CD14-positive monocyte (primary cell): Measurements from ENCODE around the gene CARD8. TPM values are rescaled to one million over a fixed set of nuclear protein-coding genes. Genes with fewer than 3 reads are reported as not detected.

Source experiments
- DNase-seq, 3 donors: peaks; one replicate each; pipeline ENCODE4 v3.0.0-alpha.2; 2011 to 2022
- H2AFZ ChIP-seq: 2 replicates; pipeline ENCODE4 v1.6.0; 2012; ENCODE audit warnings: mild to moderate bottlenecking, low read depth, low read length, inconsistent platforms; ENCODE audit not compliant: insufficient read depth, poor library complexity, severe bottlenecking
- H3K27ac ChIP-seq, 2 donors: 1 replicate in 1 of 2; 2 replicates in 1 of 2; pipeline ENCODE4 v1.5.1; 2012 to 2013; ENCODE audit warnings: low read length in 2 of 2, control low read depth in 1 of 2, inconsistent platforms in 1 of 2, low read depth in 1 of 2, mild to moderate bottlenecking in 1 of 2
- H3K27me3 ChIP-seq, 2 donors: one replicate each; pipeline versions ENCODE4 v1.6.0 to v1.6.1; 2011 to 2013; ENCODE audit warnings: low read length in 2 of 2; ENCODE audit not compliant: control insufficient read depth in 2 of 2, insufficient read depth in 2 of 2
- H3K36me3 ChIP-seq, 2 donors: replicated peaks in 1 of 2; 1 replicate in 1 of 2; 2 replicates in 1 of 2; pipeline versions ENCODE4 v1.5.1 to v1.6.1; 2012 to 2013; ENCODE audit warnings: low read length in 2 of 2, control low read depth in 1 of 2, inconsistent platforms in 1 of 2, mild to moderate bottlenecking in 1 of 2; ENCODE audit not compliant: insufficient read depth in 2 of 2, control insufficient read depth in 1 of 2
- H3K4me1 ChIP-seq, 2 donors: 1 replicate in 1 of 2; 2 replicates in 1 of 2; pipeline versions ENCODE4 v1.5.1 to v1.6.1; 2012 to 2013; ENCODE audit warnings: low read length in 2 of 2, control low read depth in 1 of 2, inconsistent platforms in 1 of 2, mild to moderate bottlenecking in 1 of 2, moderate library complexity in 1 of 2; ENCODE audit not compliant: insufficient read depth in 2 of 2, control insufficient read depth in 1 of 2
- H3K4me2 ChIP-seq: replicated peaks from 2 replicates; pipeline ENCODE3; 2012; ENCODE audit warnings: low read length, moderate library complexity, mild to moderate bottlenecking; ENCODE audit not compliant: poor library complexity, severe bottlenecking; ENCODE audit errors: extremely low read depth
- H3K4me3 ChIP-seq, 3 experiments: fragments of 200-600 bp in 1 of 3; sonication (generic) in 1 of 3; replicated peaks in 1 of 3; 1 replicate in 2 of 3; 2 replicates in 1 of 3; pipeline ENCODE4 v1.5.1; 2011 to 2013; ENCODE audit warnings: low read length in 3 of 3, mild to moderate bottlenecking in 3 of 3, control low read depth in 2 of 3, low read depth in 2 of 3, inconsistent platforms in 1 of 3, moderate library complexity in 1 of 3
- H3K79me2 ChIP-seq: 2 replicates; pipeline ENCODE4 v1.6.0; 2012; ENCODE audit warnings: mild to moderate bottlenecking, control low read depth, inconsistent platforms, low read length, moderate library complexity; ENCODE audit not compliant: insufficient read depth
- H3K9ac ChIP-seq: 2 replicates; pipeline ENCODE4 v1.6.0; 2017; ENCODE audit warnings: low read length, mild to moderate bottlenecking; ENCODE audit not compliant: insufficient read depth, poor library complexity, severe bottlenecking
- H3K9me3 ChIP-seq, 2 donors: replicated peaks in 1 of 2; 1 replicate in 1 of 2; 2 replicates in 1 of 2; pipeline versions ENCODE4 v1.5.1 to v1.6.1; 2012 to 2013; ENCODE audit warnings: low read length in 2 of 2, control low read depth in 1 of 2; ENCODE audit not compliant: control insufficient read depth in 1 of 2, insufficient read depth in 1 of 2
- H4K20me1 ChIP-seq: 2 replicates; pipeline ENCODE4 v1.6.0; 2012; ENCODE audit warnings: mild to moderate bottlenecking, low read length, control low read depth, moderate library complexity; ENCODE audit not compliant: insufficient read depth
- H3K27ac Mint-ChIP-seq, 7 donors: one replicate each; pipeline ENCODE4 v1.8.0; 2020; ENCODE audit warnings: mild to moderate bottlenecking in 7 of 7, mixed read lengths in 7 of 7, moderate library complexity in 6 of 7, inconsistent platforms in 2 of 7
- H3K27me3 Mint-ChIP-seq, 3 donors: one replicate each; pipeline ENCODE4 v1.8.0; 2021 to 2022; ENCODE audit warnings: low read depth in 3 of 3, mild to moderate bottlenecking in 3 of 3, mixed read lengths in 3 of 3, moderate library complexity in 3 of 3, inconsistent platforms in 1 of 3
- H3K36me3 Mint-ChIP-seq, 2 donors: one replicate each; pipeline ENCODE4 v1.8.0; 2020; ENCODE audit warnings: mixed read lengths in 2 of 2, inconsistent platforms in 1 of 2, mild to moderate bottlenecking in 1 of 2
- H3K4me1 Mint-ChIP-seq: one replicate; pipeline ENCODE4 v1.8.0; 2020; ENCODE audit warnings: mild to moderate bottlenecking, mixed read lengths
- H3K4me3 Mint-ChIP-seq, 2 donors: one replicate each; pipeline ENCODE4 v1.8.0; 2020; ENCODE audit warnings: mild to moderate bottlenecking in 2 of 2, mixed read lengths in 2 of 2, moderate library complexity in 1 of 2
- H3K9me3 Mint-ChIP-seq, 7 donors: one replicate each; pipeline ENCODE4 v1.8.0; 2020 to 2022; ENCODE audit warnings: mixed read lengths in 7 of 7, mild to moderate bottlenecking in 6 of 7, moderate library complexity in 6 of 7, inconsistent platforms in 2 of 7
- CTCF ChIP-seq: fragments of 200-600 bp; IDR thresholded peaks from one replicate; pipeline ENCODE4 v1.8.0; 2022; ENCODE audit warnings: antibody characterized with exemption, mild to moderate bottlenecking
- WGBS: methylation state at CpG from one replicate; pipeline ENCODE4 v1.1.5; 2013; ENCODE audit warnings: missing lambda C conversion rate; ENCODE audit not compliant: insufficient coverage; 5-methylcytosine and 5-hydroxymethylcytosine counted together
- intact Hi-C, 2 donors: fragments of 100-400 bp; cut with micrococcal nuclease; formaldehyde crosslinking; loops; one replicate each; pipeline versions ENCODE4 v1.15.0 to v1.15.1; 2023
- polyA plus RNA-seq, 3 donors: library from polyadenylated mRNA; depleted of rRNA in 1 of 3; unstranded in 2 of 3; stranded (reverse) in 1 of 3; fragments of 300-500 nt in 2 of 3; fragments of >200 nt in 1 of 3; fragmentation: Illumina TruSeq in 2 of 3; gene quantifications; 1 replicate in 2 of 3; 2 replicates in 1 of 3; pipeline ENCODE4 v1.2.3, GENCODE V29; 2012 to 2021

Gene CARD8
- polyA plus RNA-seq, 3 donors: 76.4 to 122 (median 90.9) TPM

GRCh38 chr19:48218997-48219396 lies 36.7 kb downstream of the CARD8 start:
- Mint-ChIP-seq H3K27ac (peak overlapping the region in 3 of 7 donors; percentile 4 to 25 (median 18)), H3K36me3 (peaks cover 75 to 93% of the 10 kb centered on the region in 2 donors), H3K4me1 (no peaks in the 10 kb centered on the region), H3K4me3 (no peak overlapping the region), H3K27me3 (peaks cover 0 to 1% (median 0%) of the 10 kb centered on the region in 3 donors), H3K9me3 (no peaks in the 10 kb centered on the region)
- no peak overlapping the region for H3K9ac ChIP-seq
- H3K9me3 ChIP-seq: no peaks in the 10 kb centered on the region
- 97% methylated on average over 4 of the region's 6 CpGs for WGBS
- H3K4me2 ChIP-seq: no peak overlapping the region
- H3K79me2 ChIP-seq: no peaks in the 10 kb centered on the region
- TF ChIP-seq CTCF: no peak
- no peaks in the 10 kb centered on the region for H3K4me1 ChIP-seq
- no peak for DNase-seq
- no peak overlapping the region for H2AFZ ChIP-seq
- no peak overlapping the region for H3K4me3 ChIP-seq
- H3K27me3 ChIP-seq: no peaks in the 10 kb centered on the region
- no peak overlapping the region for H3K27ac ChIP-seq
- peaks cover 4% of the 10 kb centered on the region for H4K20me1 ChIP-seq
- intact Hi-C loops: no loop called here
- H3K36me3 ChIP-seq: peaks cover 79 to 99% of the 10 kb centered on the region in 2 donors

- DNase-seq: no peak
- no peaks in the 10 kb centered on the region for H3K9me3 Mint-ChIP-seq
- no peak overlapping the region for H3K9ac ChIP-seq
- peaks cover 83 to 98% of the 10 kb centered on the region in 2 donors for H3K36me3 ChIP-seq
- no peak overlapping the region for H2AFZ ChIP-seq
- no peak overlapping the region for H3K4me3 Mint-ChIP-seq
- no peak overlapping the region for H3K27ac ChIP-seq
- H3K27ac Mint-ChIP-seq: peak overlapping the region in 3 of 7 donors; percentile 5 to 54 (median 13)
- H3K4me1 Mint-ChIP-seq: no peaks in the 10 kb centered on the region
- H3K9me3 ChIP-seq: no peaks in the 10 kb centered on the region
- no peak overlapping the region for H3K4me3 ChIP-seq
- H3K36me3 Mint-ChIP-seq: peaks cover 75 to 94% of the 10 kb centered on the region in 2 donors
- H3K4me1 ChIP-seq: no peaks in the 10 kb centered on the region
- no peaks in the 10 kb centered on the region for H3K79me2 ChIP-seq
- TF ChIP-seq CTCF: no peak
- H4K20me1 ChIP-seq: peaks cover 4% of the 10 kb centered on the region
- peaks cover 0 to 1% (median 0%) of the 10 kb centered on the region in 3 donors for H3K27me3 Mint-ChIP-seq
- no peak overlapping the region for H3K4me2 ChIP-seq
- intact Hi-C loops: no loop called here
- WGBS: 95% methylated on average over 14 of the region's 14 CpGs
- no peaks in the 10 kb centered on the region for H3K27me3 ChIP-seq
Observed at GRCh38 chr19:48216933-48217332, 38.8 kb downstream of the CARD8 start.
